Coronary artery (tissue), 2 donors: ENCODE data around the gene CLEC2A.

Experiments
- DNase-seq: peaks from one replicate; pipeline ENCODE4 v3.0.0-alpha.2; 2017; ENCODE audit warnings: low spot score
- H3K27ac ChIP-seq, 2 donors: fragments of 200-600 bp; sonication (generic); one replicate each; pipeline ENCODE4 v1.5.1; 2016 to 2019
- H3K4me3 ChIP-seq: fragments of 200-600 bp; sonication (generic); 2 replicates; pipeline ENCODE4 v1.5.1; 2016; ENCODE audit warnings: mild to moderate bottlenecking, moderate library complexity
- TF ChIP-seq, protein P1 (sequence below): fragments of 200-600 bp; sonication (generic); IDR thresholded peaks from one replicate; pipeline ENCODE4 v1.5.1; 2019; ENCODE audit warnings: antibody characterized with exemption

Gene CLEC2A

DNA sequence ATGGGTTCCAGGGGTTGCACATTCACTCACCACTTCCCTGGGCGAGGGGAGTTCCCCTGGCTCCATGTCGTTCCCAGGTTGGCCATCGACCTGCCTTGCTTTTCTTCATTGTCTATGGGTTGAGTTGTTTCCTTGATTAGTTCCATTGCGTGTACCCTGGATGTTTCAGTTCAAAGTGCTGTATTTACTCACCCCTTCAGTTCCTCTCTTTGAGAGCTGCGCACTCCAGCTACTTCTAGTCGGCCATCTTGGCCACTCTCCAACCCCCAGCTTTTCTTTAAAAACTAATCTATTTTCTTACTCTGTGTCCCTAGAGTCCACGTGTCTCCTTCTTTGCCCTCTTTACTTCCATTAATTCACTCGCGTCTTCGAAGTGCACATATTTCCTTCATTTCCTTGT, 11.7 kb downstream of the CLEC2A start:
- Histone ChIP-seq H3K4me3 (no peak overlapping the region), H3K27ac (no peak overlapping the region)
- TF ChIP-seq, protein P1, sequence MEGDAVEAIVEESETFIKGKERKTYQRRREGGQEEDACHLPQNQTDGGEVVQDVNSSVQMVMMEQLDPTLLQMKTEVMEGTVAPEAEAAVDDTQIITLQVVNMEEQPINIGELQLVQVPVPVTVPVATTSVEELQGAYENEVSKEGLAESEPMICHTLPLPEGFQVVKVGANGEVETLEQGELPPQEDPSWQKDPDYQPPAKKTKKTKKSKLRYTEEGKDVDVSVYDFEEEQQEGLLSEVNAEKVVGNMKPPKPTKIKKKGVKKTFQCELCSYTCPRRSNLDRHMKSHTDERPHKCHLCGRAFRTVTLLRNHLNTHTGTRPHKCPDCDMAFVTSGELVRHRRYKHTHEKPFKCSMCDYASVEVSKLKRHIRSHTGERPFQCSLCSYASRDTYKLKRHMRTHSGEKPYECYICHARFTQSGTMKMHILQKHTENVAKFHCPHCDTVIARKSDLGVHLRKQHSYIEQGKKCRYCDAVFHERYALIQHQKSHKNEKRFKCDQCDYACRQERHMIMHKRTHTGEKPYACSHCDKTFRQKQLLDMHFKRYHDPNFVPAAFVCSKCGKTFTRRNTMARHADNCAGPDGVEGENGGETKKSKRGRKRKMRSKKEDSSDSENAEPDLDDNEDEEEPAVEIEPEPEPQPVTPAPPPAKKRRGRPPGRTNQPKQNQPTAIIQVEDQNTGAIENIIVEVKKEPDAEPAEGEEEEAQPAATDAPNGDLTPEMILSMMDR: no peak
- no peak for DNase-seq

DNA sequence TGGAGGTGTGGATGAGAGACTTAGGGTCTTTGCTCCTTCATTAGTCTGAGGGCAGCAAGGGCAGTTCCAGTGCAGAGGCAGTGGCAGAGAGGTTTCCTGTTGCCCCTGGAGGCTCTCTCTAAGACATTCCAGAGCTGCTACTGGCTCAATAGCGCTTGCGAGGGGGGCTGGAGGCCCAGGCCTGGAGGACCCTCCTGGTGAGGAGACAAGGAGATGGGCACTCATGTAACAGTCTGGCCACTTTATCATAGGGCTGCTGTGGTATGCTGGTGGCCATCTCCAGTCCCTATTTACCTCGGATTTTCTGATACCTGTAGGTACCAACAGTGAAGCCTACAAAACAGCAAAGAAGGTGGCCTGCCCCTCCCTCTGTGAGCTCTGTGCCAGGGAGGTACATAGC, 12.7 kb downstream of the CLEC2A start:
- DNase-seq: no peak
- no peak overlapping the region for H3K27ac ChIP-seq
- no peak overlapping the region for H3K4me3 ChIP-seq
- TF ChIP-seq, protein P1: no peak

DNA sequence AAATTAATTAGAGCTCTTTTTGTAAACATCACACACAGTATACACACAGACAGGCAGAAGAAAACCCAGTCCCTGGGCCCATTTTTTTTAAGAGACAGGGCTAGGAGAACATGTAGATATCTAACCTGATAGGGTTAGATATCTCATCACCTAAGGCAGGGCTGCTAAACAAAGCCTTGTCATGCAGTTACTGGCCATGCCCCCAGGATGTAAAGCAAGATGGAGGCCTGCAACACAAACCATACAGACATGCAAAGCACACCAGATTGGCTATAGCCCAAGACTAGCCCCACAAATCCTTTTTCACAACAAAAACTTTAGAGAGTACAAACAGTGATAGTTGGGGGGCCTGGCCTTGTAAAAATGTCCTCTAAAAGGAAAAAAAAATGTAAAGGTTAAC, 20.5 kb downstream of the CLEC2A start:
- no peak for DNase-seq
- TF ChIP-seq, protein P1: no peak
- H3K27ac ChIP-seq: no peak overlapping the region
- H3K4me3 ChIP-seq: no peak overlapping the region

DNA sequence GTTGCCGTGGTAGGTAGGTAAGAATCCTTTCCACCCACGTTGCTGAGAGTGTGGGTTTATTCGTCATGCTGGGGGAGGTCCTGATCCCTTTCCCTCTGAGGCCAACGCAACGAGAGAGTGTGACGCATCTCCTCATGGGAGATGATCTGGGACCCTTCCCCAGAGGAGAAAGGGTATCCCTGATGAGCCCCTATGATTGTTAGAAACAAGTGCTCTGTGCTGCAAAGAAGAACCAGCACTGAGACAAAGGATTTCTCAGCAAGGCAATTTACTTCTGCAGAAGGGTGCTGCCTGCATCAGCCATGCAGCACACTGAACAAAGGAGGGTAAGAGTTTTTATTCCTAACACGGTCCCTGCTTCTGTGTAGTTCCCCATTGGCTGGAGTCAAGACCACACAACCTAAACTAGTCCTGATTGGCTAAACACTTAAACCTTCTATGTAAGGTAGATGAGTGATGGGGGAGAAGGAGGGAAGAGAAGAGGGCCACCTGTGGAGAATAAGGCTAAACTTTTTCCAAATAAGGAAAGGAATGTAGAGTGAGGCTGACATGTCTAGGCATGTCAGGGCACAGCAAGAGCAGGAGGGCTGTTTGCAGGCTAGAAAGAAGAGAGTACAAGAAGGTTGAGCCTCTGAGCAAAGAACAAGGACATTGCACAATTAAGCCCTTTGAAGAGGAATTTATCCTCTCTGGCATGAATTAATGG, 21.3 kb downstream of the CLEC2A start:
- no peak for DNase-seq
- TF ChIP-seq, protein P1: no peak
- H3K27ac ChIP-seq: no peak overlapping the region
- no peak overlapping the region for H3K4me3 ChIP-seq

DNA sequence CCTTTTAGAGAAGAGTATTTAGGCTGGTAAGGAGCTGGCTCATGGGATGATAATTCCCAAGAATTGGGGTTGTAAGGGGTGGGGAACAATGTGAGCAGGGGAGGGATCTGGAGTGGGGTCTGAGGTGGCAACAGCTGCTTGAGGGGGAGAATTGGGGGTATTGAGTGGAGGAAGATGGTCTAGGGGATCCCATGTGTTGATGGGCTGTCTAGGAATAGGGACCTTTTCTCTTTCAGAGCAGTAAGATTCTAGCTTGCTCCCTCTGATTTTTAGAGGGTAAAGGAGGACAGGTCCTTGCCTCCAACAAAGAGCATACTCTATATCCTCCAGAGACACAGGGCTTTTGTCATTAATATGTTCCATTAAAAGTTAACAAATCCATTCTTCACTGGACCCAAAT, 22.4 kb downstream of the CLEC2A start:
- Histone ChIP-seq H3K4me3 (no peak overlapping the region), H3K27ac (no peak overlapping the region)
- TF ChIP-seq, protein P1: no peak
- DNase-seq: no peak

DNA sequence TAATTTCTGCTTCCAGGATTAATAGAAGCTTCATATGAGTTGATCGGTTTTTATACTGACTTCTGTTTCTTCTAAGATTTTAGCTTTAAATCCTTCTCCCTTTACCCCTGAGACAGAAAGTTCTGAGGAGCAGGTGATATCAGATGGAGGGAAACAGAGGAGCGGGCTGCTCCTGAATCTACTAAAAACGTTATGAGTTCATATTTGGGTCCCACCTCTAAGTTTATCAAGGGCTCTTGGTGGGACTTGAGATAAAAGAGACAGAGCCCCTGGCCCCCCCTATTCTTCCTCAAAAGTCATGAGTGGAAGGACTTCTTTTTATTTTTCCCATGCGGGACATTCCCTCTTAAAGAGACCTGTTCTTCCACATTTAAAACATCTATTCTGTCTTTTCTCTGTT, 23.8 kb downstream of the CLEC2A start:
- Histone ChIP-seq H3K4me3 (no peak overlapping the region), H3K27ac (no peak overlapping the region)
- TF ChIP-seq, protein P1: no peak
- no peak for DNase-seq

DNA sequence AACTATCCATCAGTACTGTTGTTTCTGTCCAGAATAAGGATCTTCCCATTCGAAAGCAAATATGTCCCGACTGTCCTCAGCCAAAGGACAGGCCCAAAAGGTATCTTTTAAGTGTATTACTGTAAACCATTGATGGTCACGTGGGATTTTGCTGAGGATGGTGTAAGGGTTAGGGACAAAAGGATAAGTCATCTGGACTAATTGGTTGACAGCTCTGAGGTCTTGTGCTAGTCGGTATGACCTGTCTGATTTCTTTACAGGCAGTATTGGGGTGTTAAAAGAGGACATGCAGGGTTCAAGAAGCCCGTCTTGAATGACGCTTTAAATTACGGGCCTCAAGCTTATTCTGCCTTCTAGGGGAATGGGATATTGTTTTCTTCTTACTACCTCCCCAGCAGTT, 24.4 kb downstream of the CLEC2A start:
- Histone ChIP-seq H3K27ac (no peak overlapping the region), H3K4me3 (no peak overlapping the region)
- DNase-seq: no peak
- TF ChIP-seq, protein P1: no peak
